Bronchial epithelial cell (primary cell): ENCODE results near the gene TBCD. TPM values are rescaled to one million over a fixed set of nuclear protein-coding genes. Genes with fewer than 3 reads are reported as not detected.
A peak's percentile ranks its signal among the peaks of the same experiment; 100 is the strongest.
"Not testable (repeated sequence)": the region's sequence is repeated elsewhere in the genome, so short reads cannot be mapped to it uniquely, and the experiment has no call there.

Source experiments
- DNase-seq: peaks from one replicate; pipeline ENCODE4 v3.0.0-alpha.2; 2010; ENCODE audit warnings: low read depth
- FAIRE-seq: peaks from 2 replicates; lab custom pipeline; 2011; peaks lifted over from hg19 to GRCh38; lab: Jason Lieb, UNC
- H3K27me3 ChIP-seq: 2 replicates; pipeline ENCODE4 v1.5.1; 2011; ENCODE audit warnings: low read length; ENCODE audit not compliant: control insufficient read depth, insufficient read depth
- H3K36me3 ChIP-seq: 2 replicates; pipeline ENCODE4 v1.5.1; 2011; ENCODE audit warnings: low read length; ENCODE audit not compliant: control insufficient read depth, insufficient read depth
- H3K4me3 ChIP-seq: 2 replicates; pipeline ENCODE4 v1.5.1; 2011; ENCODE audit warnings: mild to moderate bottlenecking, low read depth, low read length, control low read depth
- CTCF ChIP-seq: IDR thresholded peaks from 2 replicates; pipeline ENCODE4 v1.5.1; 2011; ENCODE audit warnings: mild to moderate bottlenecking, moderate library complexity, low read length, control low read depth, inconsistent platforms; ENCODE audit not compliant: insufficient read depth, severe bottlenecking
- total RNA-seq: library from RNA; depleted of rRNA; stranded (reverse); fragments of >200 nt; gene quantifications from 2 replicates; pipeline ENCODE4 v1.2.1, GENCODE V29; 2014

Gene TBCD
- total RNA-seq, 1 donor from 2014 or later = 22.6 TPM

- FAIRE-seq (no peak), DNase-seq (no peak)
- H3K36me3 ChIP-seq = no peaks in the 10 kb centered on the region
- no peak overlapping the region for H3K4me3 ChIP-seq
- TF ChIP-seq CTCF = no peak
- H3K27me3 ChIP-seq = no peaks in the 10 kb centered on the region
These were observed 15.2 kb upstream of the TBCD start for GRCh38 chr17:82736511-82737185.

GRCh38 chr17:82737967-82738877 is 13.6 kb upstream of the TBCD start:
- FAIRE-seq = no peak
- peaks cover 1% of the 10 kb centered on the region for H3K36me3 ChIP-seq
- no peak for TF ChIP-seq CTCF

GRCh38 chr17:82740906-82741759 is 10.7 kb upstream of the TBCD start:
- H3K36me3 ChIP-seq = peaks cover 1% of the 10 kb centered on the region
- H3K27me3 ChIP-seq = no peaks in the 10 kb centered on the region
- DNase-seq (peak; percentile 80), FAIRE-seq (no peak)
- no peak overlapping the region for H3K4me3 ChIP-seq
- TF ChIP-seq CTCF = no peak

More at GRCh38 chr17:82737967-82738877, 13.6 kb upstream of the TBCD start:
- no peak for DNase-seq
- Histone ChIP-seq H3K4me3 (no peak overlapping the region), H3K27me3 (no peaks in the 10 kb centered on the region)

GRCh38 chr17:82743344-82744219 is 8.3 kb upstream of the TBCD start:
- Histone ChIP-seq H3K27me3 (no peaks in the 10 kb centered on the region), H3K36me3 (peaks cover 1% of the 10 kb centered on the region), H3K4me3 (no peak overlapping the region)
- no peak for TF ChIP-seq CTCF
- DNase-seq (no peak), FAIRE-seq (no peak)

- H3K27me3 ChIP-seq, FAIRE-seq, H3K4me3 ChIP-seq, H3K36me3 ChIP-seq, DNase-seq: not testable (repeated sequence)
These were observed 7.1 kb upstream of the TBCD start for GRCh38 chr17:82744736-82745135.
